ENCODE measurements around the gene PODXL. TPM values are rescaled to one million over a fixed set of nuclear protein-coding genes. Genes with fewer than 3 reads are reported as not detected.

Gene PODXL
- total RNA-seq, 1 experiment from 2014 or later: 727 TPM

DNA sequence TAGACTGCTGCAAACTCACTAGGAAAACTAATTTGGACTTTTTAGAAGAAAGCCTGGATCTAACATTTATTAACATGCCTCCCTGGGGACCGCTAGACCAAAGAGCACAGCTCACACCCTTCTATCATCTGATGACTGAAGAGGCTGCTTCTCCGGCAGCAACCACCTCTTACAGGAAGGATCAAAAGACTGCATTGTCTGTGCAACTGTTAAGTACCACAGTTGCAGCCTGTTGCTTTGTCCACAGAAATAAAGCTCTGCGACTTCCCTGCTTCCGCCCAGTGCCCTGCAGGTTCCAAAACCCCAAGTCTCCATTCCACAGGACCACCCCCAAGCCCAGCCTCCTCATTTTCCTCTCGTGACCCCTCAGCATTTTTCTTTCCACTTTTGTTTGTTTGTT, 14.0 kb upstream of the PODXL start:
- Histone ChIP-seq H3K27me3 (ENCODE audit: insufficient read depth, low read length) (no peaks in the 10 kb centered on the region), H3T11ph (ENCODE audit: low read length) (no peak overlapping the region), H2BK12ac (ENCODE audit: insufficient read length, low read depth, low read length) (no peak overlapping the region), H3K79me2 (ENCODE audit: insufficient read depth, low read length) (no peaks in the 10 kb centered on the region), H3K27ac (ENCODE audit: insufficient read length, low read depth, low read length) (no peak overlapping the region), H3K79me1 (ENCODE audit: insufficient read depth, low read depth, low read length, poor library complexity, severe bottlenecking) (no peaks in the 10 kb centered on the region), H4K20me1 (ENCODE audit: control insufficient read depth, insufficient read depth, insufficient read length) (no peaks in the 10 kb centered on the region), H2BK20ac (ENCODE audit: low read depth, low read length, poor library complexity, severe bottlenecking) (no peak overlapping the region), H2BK15ac (ENCODE audit: low read depth, low read length) (no peak overlapping the region; the same call in 1 of the 2 replicates), H3K9me3 (ENCODE audit: control insufficient read depth, low read depth, low read length) (no peaks in the 10 kb centered on the region), H2BK120ac (ENCODE audit: low read depth, low read length, poor library complexity, severe bottlenecking) (no peak overlapping the region), H2BK5ac (ENCODE audit: insufficient read length, low read length) (no peak overlapping the region), H3K4me1 (ENCODE audit: insufficient read depth, low read length) (no peaks in the 10 kb centered on the region), H2AFZ (ENCODE audit: low read length) (no peak overlapping the region), H3K4ac (ENCODE audit: low read depth, low read length) (no peak overlapping the region), H3K4me2 (ENCODE audit: insufficient read depth, insufficient read length, low read length) (no peak overlapping the region), H3K56ac (ENCODE audit: insufficient read length, low read depth, low read length) (no peak overlapping the region), H4K8ac (replicated peaks; ENCODE audit: insufficient read length, low read depth, low read length) (no peak overlapping the region), H2AK5ac (ENCODE audit: insufficient read length, low read length) (no peak overlapping the region), H3K14ac (ENCODE audit: insufficient read depth, low read length) (no peak overlapping the region; the same call in 1 of the 2 replicates), H4K5ac (ENCODE audit: insufficient read length, low read depth, low read length) (no peak overlapping the region), H3K23me2 (ENCODE audit: insufficient read length, low read depth, low read length, poor library complexity, severe bottlenecking) (no peaks in the 10 kb centered on the region), H3K9ac (ENCODE audit: extremely low read depth, insufficient read length, low read length) (no peak overlapping the region), H3K18ac (ENCODE audit: insufficient read length, low read depth, low read length) (no peak overlapping the region), H3K23ac (ENCODE audit: insufficient read length, low read depth, low read length) (no peak overlapping the region), H4K91ac (ENCODE audit: insufficient read length, low read depth, low read length) (no peak overlapping the region)
- Mint-ChIP-seq H3K4me3 (no peak overlapping the region), H3K27ac (peak overlapping the region; percentile 2 to 82 (median 15); a peak in 2 of 7 replicates), H3K9me3 (no peaks in the 10 kb centered on the region), H3K27me3 (ENCODE audit: low read depth) (no peaks in the 10 kb centered on the region; the same call in none of the 2 replicates), H3K4me1 (peaks cover 26 to 30% of the 10 kb centered on the region in 2 experiments), H3K36me3 (ENCODE audit: insufficient read depth in 1 of 3, low read depth in 3 of 3) (no peaks in the 10 kb centered on the region; a peak in 1 of 7 replicates)
- DNase-seq: no peak
- TF ChIP-seq CTCF (conservative IDR thresholded peaks at IDR 0.05): no peak
- WGBS (ENCODE audit: extremely low coverage, insufficient read length, low lambda C conversion rate): no CpG with 5 or more reads among the region's 5 CpGs
